GM12878 (cell line): ENCODE measurements around the gene ZNF248. TPM values are rescaled to one million over a fixed set of nuclear protein-coding genes. Genes with fewer than 3 reads are reported as not detected.

Source experiments
- ATAC-seq: fragments of 200-7000 bp; cut with Tn5 transposase; 3 replicates; pipeline ENCODE4 v1.9.1; 2020; ENCODE audit warnings: mild to moderate bottlenecking, moderate library complexity
- BruUV-seq: library from RNA; stranded (reverse); fragments of 400-500 nt; replicated peaks from 2 replicates; lab custom pipeline; 2021; lab: Mats Ljungman, UMichigan
- CTCF ChIA-PET: fragments of 300-600 bp; sonication (Branson Sonifier 250); formaldehyde crosslinking; extraction: SDS; loops from one replicate; lab custom pipeline; 2021; ENCODE audit warnings: inconsistent platforms; lab: Yijun Ruan, JAX
- POLR2A ChIA-PET: fragments of 350-600 bp; formaldehyde crosslinking; extraction: SDS; loops from one replicate; lab custom pipeline; 2021; ENCODE audit warnings: inconsistent platforms; lab: Charles Lee
- RAD21 ChIA-PET: fragments of 300-600 bp; sonication (Branson Sonifier 250); formaldehyde crosslinking; loops from one replicate; lab custom pipeline; 2023; ENCODE audit warnings: antibody characterized with exemption; ENCODE audit not compliant: unreplicated experiment; lab: Charles Lee
- SMC1A ChIA-PET: fragments of 300-600 bp; sonication (Branson Sonifier 250); formaldehyde crosslinking; loops from one replicate; lab custom pipeline; 2023; ENCODE audit not compliant: unreplicated experiment, uncharacterized antibody; lab: Charles Lee
- DNase-seq: peaks from one replicate; pipeline ENCODE4 v3.0.0-alpha.2; 2011; ENCODE audit warnings: low read depth, low spot score
- FAIRE-seq: peaks from 3 replicates; lab custom pipeline; 2011; peaks lifted over from hg19 to GRCh38; lab: Jason Lieb, UNC
- H2AFZ ChIP-seq: 2 replicates; pipeline ENCODE4 v1.6.0; 2011; ENCODE audit warnings: low read depth, low read length, control low read depth; ENCODE audit not compliant: control insufficient read depth
- H3K27ac ChIP-seq: 2 replicates; pipeline ENCODE4 v1.5.1; 2011; ENCODE audit warnings: control low read depth; ENCODE audit not compliant: control insufficient read depth, insufficient read depth
- H3K27me3 ChIP-seq, 2 experiments: replicated peaks in 1 of 2; 2 replicates each; pipeline versions ENCODE4 v1.6.0 to v1.6.1; 2011; ENCODE audit warnings: low read length in 1 of 2; ENCODE audit not compliant: control insufficient read depth in 2 of 2, insufficient read depth in 2 of 2
- H3K36me3 ChIP-seq, 2 experiments: 2 replicates each; pipeline ENCODE4 v1.5.1; 2011; ENCODE audit warnings: low read length in 1 of 2; ENCODE audit not compliant: control insufficient read depth in 2 of 2, insufficient read depth in 2 of 2
- H3K4me1 ChIP-seq: 2 replicates; pipeline ENCODE4 v1.6.1; 2011; ENCODE audit warnings: mild to moderate bottlenecking, low read length, moderate library complexity, mixed read lengths; ENCODE audit not compliant: control insufficient read depth, insufficient read depth
- H3K4me2 ChIP-seq: 2 replicates; pipeline ENCODE4 v1.6.0; 2011; ENCODE audit warnings: control low read depth; ENCODE audit not compliant: control insufficient read depth, insufficient read depth
- H3K4me3 ChIP-seq: fragments of 200-600 bp; sonication (generic); 2 replicates; pipeline ENCODE4 v1.5.1; 2016
- H3K79me2 ChIP-seq: 2 replicates; pipeline ENCODE4 v1.6.0; 2011; ENCODE audit warnings: low read length; ENCODE audit not compliant: control insufficient read depth, insufficient read depth
- H3K9ac ChIP-seq: 2 replicates; pipeline ENCODE4 v1.8.0; 2011; ENCODE audit warnings: low read length, control low read depth, mixed read lengths; ENCODE audit not compliant: control insufficient read depth, insufficient read depth
- H3K9me3 ChIP-seq: replicated peaks from 3 replicates; pipeline ENCODE4 v1.5.1; 2011; ENCODE audit warnings: mild to moderate bottlenecking, low read length; ENCODE audit not compliant: control insufficient read depth, insufficient read depth
- H4K20me1 ChIP-seq: 2 replicates; pipeline ENCODE4 v1.6.0; 2011; ENCODE audit not compliant: control insufficient read depth, insufficient read depth
- ASH2L ChIP-seq: fragments of 300-600, 200-600 bp; sonication (generic); IDR thresholded peaks from 2 replicates; pipeline ENCODE4 v1.6.1; 2017; ENCODE audit warnings: low read depth, mild to moderate bottlenecking, borderline replicate concordance
- BRCA1 ChIP-seq: IDR thresholded peaks from 2 replicates; pipeline ENCODE4 v1.6.1; 2011; ENCODE audit warnings: low read depth, low read length, improper control_type of control experiment
- GATAD2B ChIP-seq: fragments of 450-650 bp; conservative IDR thresholded peaks from 2 replicates; pipeline ENCODE4 v1.6.1; 2017; ENCODE audit warnings: low read depth, mild to moderate bottlenecking, moderate library complexity
- MLLT1 ChIP-seq: fragments of 450-650 bp; IDR thresholded peaks from 2 replicates; pipeline ENCODE4 v1.6.1; 2016; ENCODE audit warnings: mild to moderate bottlenecking
- PRDM15 ChIP-seq: fragments of 450-650 bp; formaldehyde crosslinking; IDR thresholded peaks from 2 replicates; pipeline ENCODE4 v1.4.0; 2020; ENCODE audit warnings: mild to moderate bottlenecking, moderate library complexity
- SIN3A ChIP-seq: IDR thresholded peaks from 2 replicates; pipeline ENCODE4 v1.6.1; 2012; ENCODE audit warnings: low read depth, low read length, improper control_type of control experiment
- SMC3 ChIP-seq: IDR thresholded peaks from 2 replicates; pipeline ENCODE4 v1.6.1; 2011; ENCODE audit warnings: low read length, improper control_type of control experiment, borderline replicate concordance
- USF1 ChIP-seq: IDR thresholded peaks from 2 replicates; pipeline ENCODE4 v1.6.1; 2011; ENCODE audit warnings: borderline replicate concordance, low read depth, mild to moderate bottlenecking, moderate library complexity, mixed read lengths, low read length; ENCODE audit not compliant: insufficient read depth; ENCODE audit errors: extremely low read length
- ZNF622 ChIP-seq: fragments of 450-650 bp; IDR thresholded peaks from 2 replicates; pipeline ENCODE4 v1.6.1; 2017; ENCODE audit warnings: mild to moderate bottlenecking, inconsistent platforms
- WGBS: methylation state at CpG from one replicate; pipeline ENCODE4 v1.1.6; 2016; ENCODE audit warnings: low lambda C conversion rate; ENCODE audit not compliant: insufficient replicate concordance, insufficient coverage; ENCODE audit errors: missing lambda C conversion rate; 5-methylcytosine and 5-hydroxymethylcytosine counted together
- in situ Hi-C: fragments of 300-500 bp; cut with MboI; formaldehyde crosslinking; loops from 9 replicates; pipeline ENCODE4 v1.14.3; 2018; ENCODE audit warnings: mixed read lengths
- intact Hi-C: fragments of 100-400 bp; cut with micrococcal nuclease; formaldehyde crosslinking; loops from one replicate; pipeline ENCODE4 v1.14.2; 2022; ENCODE audit not compliant: unreplicated experiment
- polyA plus RNA-seq, 11 experiments: library from polyadenylated mRNA; depleted of rRNA in 4 of 11; unstranded in 6 of 11; stranded (reverse) in 5 of 11; fragments of >200 nt; fragmentation: Nextera tagmentation in 4 of 11; fragmentation: Illumina TruSeq in 1 of 11; extraction: Ambion mirVana in 4 of 11; extraction: Trizol in 1 of 11; gene quantifications; 1 replicate in 1 of 11; 2 replicates in 10 of 11; pipeline versions ENCODE4 v1.2.1 to v1.2.3, GENCODE V29; 2011 to 2016; ENCODE audit warnings: inconsistent platforms in 2 of 11, missing spikeins in 2 of 11, low read depth in 1 of 11
- total RNA-seq, 4 experiments: library from RNA; depleted of rRNA in 3 of 4; stranded (reverse); fragments of >200 nt in 3 of 4; fragmentation: Illumina TruSeq in 1 of 4; extraction: Trizol in 1 of 4; gene quantifications; 2 replicates each; pipeline versions ENCODE4 v1.2.1 to v1.2.3, GENCODE V29; 2013 to 2021
- TF ChIP-seq, protein P1 (sequence below): IDR thresholded peaks from 2 replicates; pipeline ENCODE4 v1.6.1; 2012; ENCODE audit warnings: mild to moderate bottlenecking, low read depth, low read length
- TF ChIP-seq, protein P2 (sequence below): IDR thresholded peaks from 2 replicates; pipeline ENCODE4 v1.6.1; 2012; ENCODE audit warnings: low read length, inconsistent platforms

Gene ZNF248
- total and polyA plus RNA-seq, 10 of the 15 experiments (the other 5 are each of a cell fraction or from before 2014, with no cell fraction given), result 2.0 to 16.3 (median 8.9) TPM

DNA sequence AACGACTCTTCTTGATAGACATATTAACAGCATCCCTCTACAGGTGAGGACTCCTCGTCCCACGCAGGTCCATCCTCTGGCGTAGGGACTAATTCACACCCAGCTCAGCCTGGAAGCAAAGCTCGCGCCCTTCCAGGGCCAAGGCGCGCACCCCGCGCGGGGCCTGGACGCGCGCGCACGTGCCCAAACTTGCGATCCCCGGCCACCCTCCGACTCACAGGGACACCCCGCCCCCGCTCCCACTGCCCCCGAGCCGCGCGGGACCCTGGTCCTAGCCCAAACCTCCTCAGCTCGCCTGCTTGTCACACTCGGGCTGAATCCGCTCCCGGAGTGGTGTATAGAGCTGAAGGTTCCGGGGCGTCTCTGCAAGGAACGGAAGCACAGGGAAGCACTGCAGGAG is 76.9 kb downstream of the ZNF248 start (continued):
- TF ChIP-seq PRDM15 (CRISPR knock-in tag), result no peak
- TF ChIP-seq, protein P1, sequence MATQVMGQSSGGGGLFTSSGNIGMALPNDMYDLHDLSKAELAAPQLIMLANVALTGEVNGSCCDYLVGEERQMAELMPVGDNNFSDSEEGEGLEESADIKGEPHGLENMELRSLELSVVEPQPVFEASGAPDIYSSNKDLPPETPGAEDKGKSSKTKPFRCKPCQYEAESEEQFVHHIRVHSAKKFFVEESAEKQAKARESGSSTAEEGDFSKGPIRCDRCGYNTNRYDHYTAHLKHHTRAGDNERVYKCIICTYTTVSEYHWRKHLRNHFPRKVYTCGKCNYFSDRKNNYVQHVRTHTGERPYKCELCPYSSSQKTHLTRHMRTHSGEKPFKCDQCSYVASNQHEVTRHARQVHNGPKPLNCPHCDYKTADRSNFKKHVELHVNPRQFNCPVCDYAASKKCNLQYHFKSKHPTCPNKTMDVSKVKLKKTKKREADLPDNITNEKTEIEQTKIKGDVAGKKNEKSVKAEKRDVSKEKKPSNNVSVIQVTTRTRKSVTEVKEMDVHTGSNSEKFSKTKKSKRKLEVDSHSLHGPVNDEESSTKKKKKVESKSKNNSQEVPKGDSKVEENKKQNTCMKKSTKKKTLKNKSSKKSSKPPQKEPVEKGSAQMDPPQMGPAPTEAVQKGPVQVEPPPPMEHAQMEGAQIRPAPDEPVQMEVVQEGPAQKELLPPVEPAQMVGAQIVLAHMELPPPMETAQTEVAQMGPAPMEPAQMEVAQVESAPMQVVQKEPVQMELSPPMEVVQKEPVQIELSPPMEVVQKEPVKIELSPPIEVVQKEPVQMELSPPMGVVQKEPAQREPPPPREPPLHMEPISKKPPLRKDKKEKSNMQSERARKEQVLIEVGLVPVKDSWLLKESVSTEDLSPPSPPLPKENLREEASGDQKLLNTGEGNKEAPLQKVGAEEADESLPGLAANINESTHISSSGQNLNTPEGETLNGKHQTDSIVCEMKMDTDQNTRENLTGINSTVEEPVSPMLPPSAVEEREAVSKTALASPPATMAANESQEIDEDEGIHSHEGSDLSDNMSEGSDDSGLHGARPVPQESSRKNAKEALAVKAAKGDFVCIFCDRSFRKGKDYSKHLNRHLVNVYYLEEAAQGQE, result no peak

GRCh38 chr10:37777056-37777455 is 80.4 kb downstream of the ZNF248 start:
- H3K4me1 ChIP-seq, result no peaks in the 10 kb centered on the region
- H3K9ac ChIP-seq, result no peak overlapping the region
- TF ChIP-seq MLLT1 (no peak), ZNF622 (no peak), BRCA1 (no peak), SMC3 (no peak), USF1 (no peak), GATAD2B (no peak), SIN3A (no peak), ASH2L (no peak)
- TF ChIP-seq, protein P2, sequence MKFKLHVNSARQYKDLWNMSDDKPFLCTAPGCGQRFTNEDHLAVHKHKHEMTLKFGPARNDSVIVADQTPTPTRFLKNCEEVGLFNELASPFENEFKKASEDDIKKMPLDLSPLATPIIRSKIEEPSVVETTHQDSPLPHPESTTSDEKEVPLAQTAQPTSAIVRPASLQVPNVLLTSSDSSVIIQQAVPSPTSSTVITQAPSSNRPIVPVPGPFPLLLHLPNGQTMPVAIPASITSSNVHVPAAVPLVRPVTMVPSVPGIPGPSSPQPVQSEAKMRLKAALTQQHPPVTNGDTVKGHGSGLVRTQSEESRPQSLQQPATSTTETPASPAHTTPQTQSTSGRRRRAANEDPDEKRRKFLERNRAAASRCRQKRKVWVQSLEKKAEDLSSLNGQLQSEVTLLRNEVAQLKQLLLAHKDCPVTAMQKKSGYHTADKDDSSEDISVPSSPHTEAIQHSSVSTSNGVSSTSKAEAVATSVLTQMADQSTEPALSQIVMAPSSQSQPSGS, result no peak
- TF ChIP-seq, all 136 proteins: peak for 0
- DNase-seq (no peak), ATAC-seq (no peak), FAIRE-seq (no peak)
- CTCF ChIA-PET, result interaction anchor here (0.6 kb wide), 1 partner anchor 47 kb away, joined by 4 read pairs; no protein-coding TSS in a partner anchor
- POLR2A ChIA-PET, result no interaction called here
- Histone ChIP-seq H3K4me3 (no peak overlapping the region), H3K27me3 (no peaks in the 10 kb centered on the region), H3K9me3 (no peaks in the 10 kb centered on the region; the same call in 2 of the 3 replicates), H3K4me2 (no peak overlapping the region), H3K36me3 (no peaks in the 10 kb centered on the region), H2AFZ (no peak overlapping the region), H4K20me1 (no peaks in the 10 kb centered on the region), H3K27ac (no peak overlapping the region), H3K79me2 (no peaks in the 10 kb centered on the region)
- RAD21 ChIA-PET, result no interaction called here
- SMC1A ChIA-PET, result interaction anchor here (0.6 kb wide), 1 partner anchor 1101 kb away, joined by 4 read pairs; no protein-coding TSS in a partner anchor
- 53% methylated on average over 6 of the region's 6 CpGs for WGBS
- intact Hi-C loops, result no loop called here
- no TSS peak for BruUV-seq
- in situ Hi-C loops, result no loop called here
